Stimulated activated CD8-positive, alpha-beta memory T cell treated with anti-CD3 and anti-CD28 coated beads, Interleukin-7, amount 100 ng/mL, for 48 hours (primary cell): ENCODE results near the gene PRKG1.

Experiments
- DNase-seq, 2 donors: peaks; one replicate each; pipeline ENCODE4 v3.0.0-alpha.2; 2020; ENCODE audit warnings: low read depth in 1 of 2; ENCODE audit errors: extremely low read depth in 1 of 2

The PRKG1 gene

DNA sequence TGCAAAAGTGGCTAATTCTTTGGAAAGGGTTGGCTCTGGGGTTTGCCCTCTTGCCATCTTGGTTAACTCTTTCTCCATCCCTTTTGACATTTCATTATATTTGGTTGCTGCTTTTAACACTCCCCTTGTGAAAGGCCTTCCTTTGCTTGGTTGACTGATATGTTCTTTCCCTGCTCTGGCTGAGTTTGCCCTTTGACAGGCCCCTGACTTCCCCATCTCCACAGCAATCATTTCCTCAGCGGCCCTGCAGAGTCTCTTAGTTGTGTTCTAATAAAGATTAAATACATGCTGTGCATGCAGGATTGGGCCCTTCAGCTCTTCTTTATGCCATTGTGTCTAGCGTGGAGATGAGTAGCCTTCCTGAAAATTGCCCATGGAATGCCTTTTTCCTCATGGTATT, 709.7 kb downstream of the PRKG1 start:
- no peak for DNase-seq

- DNase-seq, result no peak
Measured at GRCh38 chr10:51786016-51786683, 711.9 kb downstream of the PRKG1 start.

- DNase-seq, result no peak
Measured at GRCh38 chr10:51786684-51787035, 712.4 kb downstream of the PRKG1 start.

DNA sequence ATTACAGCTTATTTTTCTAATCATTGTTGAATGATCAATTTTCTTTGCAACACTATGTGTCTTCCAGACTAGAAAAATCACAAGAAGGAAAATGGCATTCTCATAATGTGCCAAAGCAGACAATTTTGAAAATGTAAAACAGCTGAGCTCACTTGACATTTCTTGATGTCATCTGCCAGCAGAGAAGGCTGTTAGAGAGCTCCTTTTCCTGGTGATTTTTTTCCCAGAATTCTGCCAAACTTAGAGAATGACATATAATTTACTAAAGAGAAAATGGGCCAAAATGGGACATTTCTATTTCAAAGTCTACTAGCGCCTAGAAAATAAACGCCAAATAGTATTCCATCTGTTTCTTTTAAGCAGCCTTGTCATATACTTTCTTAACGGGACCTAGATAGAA, 714.0 kb downstream of the PRKG1 start:
- no peak for DNase-seq

DNA sequence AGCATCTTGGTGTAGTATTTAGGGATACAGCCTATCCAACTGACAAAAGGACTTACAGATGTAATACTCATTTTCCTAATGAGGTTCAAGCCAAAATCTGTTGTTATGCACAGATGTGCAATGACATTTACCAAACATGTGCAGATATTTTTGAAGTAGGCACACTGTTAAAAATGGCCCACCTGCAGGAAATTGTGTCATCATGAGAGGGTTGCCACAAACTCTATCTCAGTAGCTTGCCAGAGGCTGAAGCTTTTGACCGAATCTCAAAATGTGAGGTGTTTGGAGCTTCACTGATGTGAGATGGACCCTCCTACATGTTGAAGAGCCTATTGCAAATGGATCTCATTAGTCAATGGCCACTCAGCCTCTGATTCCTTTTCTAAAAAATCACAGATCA, 714.8 kb downstream of the PRKG1 start:
- no peak for DNase-seq

DNA sequence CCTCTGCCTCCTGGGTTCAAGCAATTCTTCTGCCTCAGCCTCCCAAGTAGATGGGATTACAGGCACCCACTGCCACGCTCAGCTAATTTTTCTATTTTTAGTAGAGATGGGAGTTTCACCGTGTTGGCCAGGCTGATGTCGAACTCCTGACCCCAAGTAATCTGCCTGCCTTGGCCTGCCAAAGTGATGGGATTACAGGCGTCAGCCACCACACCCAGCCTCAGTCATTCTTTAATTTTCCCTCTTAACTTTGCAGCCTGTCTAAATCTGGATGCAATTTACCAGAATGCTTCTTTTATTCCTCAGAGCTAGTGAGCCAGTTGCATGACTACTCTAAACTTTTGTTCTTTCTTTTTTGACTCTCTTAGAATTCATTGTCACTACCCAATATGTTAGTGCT, 715.6 kb downstream of the PRKG1 start:
- DNase-seq, result no peak

DNA sequence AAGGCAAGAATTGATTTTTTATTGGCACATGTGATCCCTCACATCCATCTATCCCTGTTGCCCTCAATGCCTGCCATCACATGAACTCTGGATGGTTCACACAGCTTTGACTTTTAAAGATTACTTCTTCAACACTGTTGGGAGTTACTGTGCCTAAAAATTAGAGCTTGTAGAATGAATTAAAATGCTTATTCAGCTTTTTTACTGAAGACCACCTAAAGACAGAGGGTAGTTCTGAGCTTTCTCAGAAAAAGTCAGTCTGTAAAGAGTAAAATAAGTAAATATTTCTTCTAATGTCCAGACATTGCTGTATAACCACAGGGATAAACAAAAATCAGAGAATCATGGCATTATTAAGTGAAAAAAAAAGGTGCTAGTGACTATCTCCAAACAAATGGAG, 718.4 kb downstream of the PRKG1 start:
- no peak for DNase-seq

DNA sequence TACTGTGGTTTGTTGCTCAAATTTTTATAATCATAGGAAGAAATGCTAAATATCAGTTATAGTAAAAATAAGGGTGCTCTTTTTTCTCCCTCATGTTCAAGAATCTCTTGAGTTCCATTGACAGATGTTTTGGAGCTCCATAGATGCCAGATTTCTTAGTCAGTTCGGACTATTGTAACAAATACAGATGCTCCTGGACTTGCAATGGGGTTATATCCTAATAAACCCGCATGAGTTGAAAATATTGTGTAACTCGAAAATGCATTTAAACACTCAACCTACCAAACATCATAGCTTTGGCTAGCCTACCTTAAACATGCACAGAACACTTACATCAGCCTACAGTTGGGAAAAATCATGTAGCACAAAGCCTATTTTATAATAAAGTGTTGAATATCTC, 725.8 kb downstream of the PRKG1 start:
- DNase-seq, result no peak

GRCh38 chr10:51800725-51801424, 726.6 kb downstream of the PRKG1 start:
- DNase-seq, result no peak

- no peak for DNase-seq
Measured at GRCh38 chr10:51802030-51802429, 727.7 kb downstream of the PRKG1 start.

- no peak for DNase-seq
Measured at GRCh38 chr10:51804866-51805265, 730.6 kb downstream of the PRKG1 start.

DNA sequence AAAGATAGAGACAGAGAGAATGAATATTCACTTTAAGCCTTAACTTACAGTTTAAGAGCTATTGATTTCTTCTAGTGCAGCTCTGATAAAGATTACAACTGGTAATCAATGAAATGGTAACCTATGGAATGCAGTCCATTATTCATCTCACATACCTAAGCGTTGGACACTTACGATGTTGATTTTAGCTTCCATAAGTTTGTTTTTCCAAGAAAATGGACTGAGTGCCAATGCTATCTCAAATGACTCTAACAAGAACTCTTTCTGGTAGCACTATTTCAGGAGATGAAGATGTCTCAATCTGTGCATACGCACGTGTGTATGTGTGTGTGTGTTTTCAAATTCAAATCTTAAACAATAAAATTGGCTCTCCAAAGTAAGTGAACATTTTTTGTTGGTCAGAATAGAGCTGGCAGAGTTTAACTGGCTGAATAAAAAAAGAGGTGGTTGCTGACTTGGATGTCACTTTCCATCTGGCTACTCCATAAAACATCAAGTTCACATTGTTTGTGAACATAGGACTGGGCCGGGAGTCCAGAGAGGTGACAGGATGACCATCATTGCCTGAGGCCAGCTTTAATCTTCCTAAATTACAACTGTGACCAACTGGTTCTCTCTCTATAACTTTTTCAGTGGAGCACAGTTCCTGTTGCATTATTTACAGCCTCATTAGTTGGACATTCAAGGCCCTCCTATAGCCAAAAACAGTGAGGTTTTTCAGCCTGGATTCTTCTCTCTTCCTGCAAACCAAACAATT, 732.0 kb downstream of the PRKG1 start:
- no peak for DNase-seq

DNA sequence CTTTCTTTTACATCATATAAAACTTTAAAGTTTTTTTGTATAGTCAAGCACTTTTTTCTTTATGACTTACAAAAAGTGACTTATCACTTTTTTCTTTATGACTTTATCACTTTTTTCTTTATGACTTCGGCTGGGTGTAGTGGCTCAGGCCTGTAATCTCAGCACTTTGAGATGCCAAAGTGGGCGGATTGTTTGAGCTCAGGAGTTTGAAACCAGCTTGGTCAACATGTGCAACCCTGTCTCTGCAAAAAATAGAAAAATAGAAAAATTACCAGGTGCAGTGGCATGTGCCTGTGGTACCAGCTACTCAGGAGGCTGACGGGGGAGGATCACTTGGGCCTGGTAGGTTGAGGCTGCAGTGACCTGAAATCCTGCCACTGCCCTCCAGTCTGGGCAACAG, 733.9 kb downstream of the PRKG1 start:
- no peak for DNase-seq

GRCh38 chr10:51815723-51816122, 741.4 kb downstream of the PRKG1 start:
- DNase-seq, result no peak

DNA sequence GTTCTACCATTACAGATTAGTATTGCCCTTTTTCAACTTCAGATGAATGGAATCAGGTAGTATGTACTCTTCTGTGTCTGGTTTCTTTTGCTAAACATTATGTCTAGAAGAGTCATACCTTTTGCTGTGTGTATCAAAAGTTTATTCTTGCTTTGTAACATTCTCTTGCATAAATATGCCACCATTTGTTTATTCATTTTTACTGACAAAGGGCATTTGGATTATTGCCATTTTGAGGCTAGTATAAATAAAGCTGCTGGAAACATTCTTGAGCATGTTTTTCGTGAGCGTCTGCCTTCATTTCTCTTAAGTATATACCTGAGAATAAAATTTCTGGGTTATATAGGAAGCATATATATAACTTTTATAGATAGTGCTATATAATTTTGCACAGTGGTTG, 746.8 kb downstream of the PRKG1 start:
- no peak for DNase-seq

- no peak for DNase-seq
Measured at GRCh38 chr10:51821745-51822144, 747.5 kb downstream of the PRKG1 start.

- DNase-seq, result no peak
Measured at GRCh38 chr10:51832652-51833383, 758.5 kb downstream of the PRKG1 start.

DNA sequence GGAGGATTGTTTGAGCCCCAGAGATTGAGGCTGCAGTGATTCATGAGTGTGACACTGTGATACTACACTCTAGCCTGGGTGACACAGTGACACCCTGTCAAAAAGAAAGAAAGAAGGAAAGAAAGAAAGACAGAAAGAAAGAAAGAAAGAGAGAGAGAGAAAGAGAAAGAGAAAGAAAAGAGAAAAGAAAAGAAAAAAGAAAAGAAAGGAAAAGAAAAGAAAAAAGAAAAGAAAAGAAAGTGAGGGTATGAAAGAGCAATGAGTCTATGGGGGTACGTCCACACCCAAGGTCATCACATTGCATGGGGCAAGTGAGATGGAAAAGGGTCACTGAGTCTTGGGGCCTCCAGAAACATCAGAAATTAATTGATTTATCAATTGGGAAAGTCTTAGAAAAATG, 760.3 kb downstream of the PRKG1 start:
- DNase-seq, result no peak

DNA sequence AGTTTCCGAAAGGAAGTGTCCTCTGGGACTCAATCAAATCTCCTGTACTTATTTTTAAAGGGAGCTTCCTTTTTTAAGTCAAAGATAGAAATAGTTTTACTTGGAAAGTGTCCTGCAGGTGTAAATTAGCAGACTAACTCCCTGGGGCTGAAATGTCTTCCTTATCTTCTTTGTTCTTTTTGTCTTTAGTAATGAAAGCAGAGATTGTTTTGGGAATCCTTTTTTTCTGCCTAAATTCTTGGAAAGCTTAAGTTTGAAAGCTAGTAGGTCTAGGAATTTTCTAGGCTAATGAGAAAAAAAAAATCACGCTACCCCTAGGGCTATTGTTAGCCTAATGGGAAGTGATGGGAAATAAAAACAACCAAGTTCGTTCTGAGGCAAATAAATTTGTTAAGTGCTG, 764.2 kb downstream of the PRKG1 start:
- DNase-seq, result no peak

- DNase-seq, result no peak
Measured at GRCh38 chr10:51843966-51844365, 769.7 kb downstream of the PRKG1 start.

DNA sequence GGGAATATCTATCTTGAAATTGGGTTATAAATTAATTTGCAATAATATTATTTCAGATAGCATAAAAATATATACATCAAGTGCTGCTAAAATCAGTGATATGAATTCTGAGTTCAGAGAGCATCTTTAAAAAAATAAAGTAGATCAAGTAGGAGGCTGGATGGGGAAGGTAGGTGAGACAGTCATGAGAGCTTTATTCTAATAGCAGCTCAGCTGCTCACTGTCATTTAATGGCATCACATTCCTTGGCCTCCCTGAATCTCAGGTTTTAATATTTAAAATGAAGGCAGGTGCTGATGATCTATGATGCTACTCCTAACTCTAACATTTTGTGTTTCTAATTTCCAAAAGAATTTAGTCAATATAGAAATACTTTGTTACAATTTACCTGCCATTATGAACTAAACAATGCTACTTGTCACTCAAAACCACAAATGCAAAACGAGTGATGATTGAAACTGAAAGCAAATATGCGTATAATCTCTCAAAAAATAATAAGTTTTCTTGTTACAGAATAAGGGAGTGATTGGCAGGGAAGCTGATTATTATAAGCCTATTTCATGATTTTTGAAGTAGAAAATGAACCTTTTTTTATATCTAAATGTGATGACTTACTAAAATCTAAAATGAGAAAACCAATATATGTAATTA, 772.7 kb downstream of the PRKG1 start:
- no peak for DNase-seq
